ENCODE data around the gene SLC2A2.

- TF ChIP-seq POLR2A (IDR thresholded peaks at IDR 0.05): no peak
- no peak for TF ChIP-seq CTCF (IDR thresholded peaks at IDR 0.05)
Observed at GRCh38 chr3:171018156-171018935, 8.2 kb downstream of the SLC2A2 start.

Data from heart left ventricle (tissue), 13 donors.